A549 (cell line): ENCODE data around the gene TUSC2. TPM values are rescaled to one million over a fixed set of nuclear protein-coding genes. Genes with fewer than 3 reads are reported as not detected.

Source experiments
- ATAC-seq, 2 experiments: fragments of 200-7000 bp in 1 of 2; fragments of >200 bp in 1 of 2; cut with Nextera tagmentation in 1 of 2; cut with Tn5 transposase in 1 of 2; 3 replicates each; pipeline versions ENCODE4 v1.8.0 to v1.9.1; 2018 to 2020; ENCODE audit warnings: mild to moderate bottlenecking in 1 of 2, moderate library complexity in 1 of 2
- CTCF ChIA-PET: fragments of 300-600 bp; sonication (Branson Sonifier 250); formaldehyde crosslinking; extraction: SDS; loops from one replicate; lab custom pipeline; 2021; ENCODE audit warnings: antibody characterized with exemption, inconsistent platforms; lab: Yijun Ruan, JAX
- POLR2A ChIA-PET: fragments of 350-600 bp; formaldehyde crosslinking; extraction: SDS; loops from one replicate; lab custom pipeline; 2021; ENCODE audit warnings: antibody characterized with exemption, inconsistent platforms; lab: Yijun Ruan, JAX
- DNase-seq, 2 experiments: peaks; one replicate each; pipeline versions ENCODE4 v3.0.0 to v3.0.0-alpha.2; 2011 to 2016; ENCODE audit warnings: low read depth in 1 of 2, low spot score in 1 of 2
- FAIRE-seq: peaks from 2 replicates; lab custom pipeline; 2011; peaks lifted over from hg19 to GRCh38; lab: Jason Lieb, UNC
- H3K27ac ChIP-seq, 2 experiments: fragments of >200 bp; sonication (Bioruptor Twin); formaldehyde crosslinking; 3 replicates each; pipeline ENCODE4 v1.5.1; 2016 to 2017
- H3K4me1 ChIP-seq: fragments of >200 bp; sonication (Bioruptor Twin); formaldehyde crosslinking; 3 replicates; pipeline ENCODE4 v1.6.1; 2016
- H3K4me2 ChIP-seq: fragments of >200 bp; sonication (Bioruptor Twin); formaldehyde crosslinking; 3 replicates; pipeline ENCODE4 v1.6.1; 2016
- H3K4me3 ChIP-seq: fragments of >200 bp; sonication (Bioruptor Twin); formaldehyde crosslinking; 3 replicates; pipeline ENCODE4 v1.5.1; 2016
- H3K9me3 ChIP-seq: fragments of >200 bp; sonication (Bioruptor Twin); formaldehyde crosslinking; 3 replicates; pipeline ENCODE4 v1.6.1; 2016
- ATOH8 ChIP-seq: fragments of 250-450 bp; sonication (Bioruptor Pico); IDR thresholded peaks from 2 replicates; pipeline ENCODE4 v1.5.0; 2020; ENCODE audit warnings: low read depth, mild to moderate bottlenecking, moderate library complexity
- BHLHE40 ChIP-seq: IDR thresholded peaks from 2 replicates; pipeline ENCODE4 v1.6.1; 2012; ENCODE audit warnings: low read depth, low read length, inconsistent platforms
- CBX2 ChIP-seq: fragments of 200-600 bp; sonication (generic); IDR thresholded peaks from 2 replicates; pipeline ENCODE4 v1.6.1; 2016; ENCODE audit warnings: low read depth, mild to moderate bottlenecking, borderline replicate concordance
- CBX8 ChIP-seq: fragments of 200-600 bp; sonication (generic); IDR thresholded peaks from 2 replicates; pipeline ENCODE4 v1.6.1; 2016
- CEBPB ChIP-seq, 2 experiments: fragments of >200 bp in 1 of 2; sonication (Bioruptor Twin) in 1 of 2; formaldehyde crosslinking in 1 of 2; IDR thresholded peaks; 2 replicates each; pipeline ENCODE4 v1.6.1; 2012 to 2016
- CTCF ChIP-seq: fragments of >200 bp; sonication (Bioruptor Twin); formaldehyde crosslinking; IDR thresholded peaks from 3 replicates; pipeline ENCODE4 v1.5.1; 2016
- EHMT2 ChIP-seq: fragments of 200-600 bp; sonication (generic); IDR thresholded peaks from 2 replicates; pipeline ENCODE4 v1.6.1; 2016; ENCODE audit warnings: antibody characterized with exemption, low read depth, mild to moderate bottlenecking, moderate library complexity
- ELK1 ChIP-seq: fragments of 150-350 bp; IDR thresholded peaks from 2 replicates; pipeline ENCODE4 v1.6.1; 2014; ENCODE audit warnings: low read depth, mild to moderate bottlenecking, low read length
- ESRRA ChIP-seq: fragments of 150-350 bp; IDR thresholded peaks from 2 replicates; pipeline ENCODE4 v1.6.1; 2014; ENCODE audit warnings: mild to moderate bottlenecking, low read length, borderline replicate concordance
- FOSL2 ChIP-seq, 2 experiments: fragments of 450-650 bp in 1 of 2; fragments of >200 bp in 1 of 2; sonication (Bioruptor Twin) in 1 of 2; formaldehyde crosslinking; IDR thresholded peaks; 2 replicates each; pipeline versions ENCODE4 v1.5.0 to v1.6.1; 2016 to 2020; ENCODE audit warnings: mild to moderate bottlenecking in 1 of 2, moderate library complexity in 1 of 2
- FOXS1 ChIP-seq: fragments of 250-450 bp; sonication (Bioruptor Pico); IDR thresholded peaks from 2 replicates; pipeline ENCODE4 v1.5.0; 2020; ENCODE audit warnings: mild to moderate bottlenecking, moderate library complexity
- HEYL ChIP-seq: fragments of 250-450 bp; sonication (Bioruptor Pico); IDR thresholded peaks from 2 replicates; pipeline ENCODE4 v1.8.0; 2021; ENCODE audit warnings: mild to moderate bottlenecking, moderate library complexity
- HOXA7 ChIP-seq: fragments of 250-450 bp; sonication (Bioruptor Pico); IDR thresholded peaks from 2 replicates; pipeline ENCODE4 v1.5.0; 2020; ENCODE audit warnings: mild to moderate bottlenecking, moderate library complexity
- HOXB13 ChIP-seq: fragments of 250-450 bp; sonication (Bioruptor Pico); IDR thresholded peaks from 2 replicates; pipeline ENCODE4 v1.5.0; 2020; ENCODE audit warnings: low read depth, mild to moderate bottlenecking, moderate library complexity
- HOXB5 ChIP-seq: fragments of 250-450 bp; sonication (Bioruptor Pico); IDR thresholded peaks from 2 replicates; pipeline ENCODE4 v1.5.0; 2020; ENCODE audit warnings: mild to moderate bottlenecking, moderate library complexity
- MAZ ChIP-seq: fragments of 150-350 bp; IDR thresholded peaks from 2 replicates; pipeline ENCODE4 v1.6.1; 2014; ENCODE audit warnings: antibody characterized with exemption, low read depth, low read length, borderline replicate concordance
- NPAS2 ChIP-seq: fragments of 250-450 bp; sonication (Bioruptor Pico); IDR thresholded peaks from 2 replicates; pipeline ENCODE4 v1.8.0; 2022; ENCODE audit warnings: mild to moderate bottlenecking, moderate library complexity, borderline replicate concordance
- NR3C1 ChIP-seq: fragments of >200 bp; sonication (Bioruptor Twin); formaldehyde crosslinking; IDR thresholded peaks from 3 replicates; pipeline ENCODE4 v1.6.1; 2017
- RAD21 ChIP-seq, 2 experiments: fragments of >200 bp in 1 of 2; sonication (Bioruptor Twin) in 1 of 2; formaldehyde crosslinking in 1 of 2; IDR thresholded peaks in 1 of 2; conservative IDR thresholded peaks in 1 of 2; 2 replicates in 1 of 2; 3 replicates in 1 of 2; pipeline ENCODE4 v1.6.1; 2012 to 2018; ENCODE audit warnings: inconsistent platforms in 1 of 2
- RCOR1 ChIP-seq: fragments of 150-350 bp; IDR thresholded peaks from 2 replicates; pipeline ENCODE4 v1.6.1; 2014; ENCODE audit warnings: antibody characterized with exemption, low read length, low read depth
- REST ChIP-seq: fragments of 200-600 bp; sonication (generic); IDR thresholded peaks from 2 replicates; pipeline ENCODE4 v1.6.1; 2016; ENCODE audit warnings: antibody characterized with exemption, mild to moderate bottlenecking, moderate library complexity
- RNF2 ChIP-seq: fragments of 200-600 bp; sonication (generic); IDR thresholded peaks from 2 replicates; pipeline ENCODE4 v1.6.1; 2016; ENCODE audit warnings: low read depth, mild to moderate bottlenecking, antibody characterized with exemption, moderate library complexity, borderline replicate concordance
- SREBF2 ChIP-seq: fragments of 450-650 bp; IDR thresholded peaks from 2 replicates; pipeline ENCODE4 v1.6.1; 2014; ENCODE audit warnings: mild to moderate bottlenecking, moderate library complexity
- ZFP36 ChIP-seq: fragments of 450-650 bp; IDR thresholded peaks from 2 replicates; pipeline ENCODE4 v1.6.1; 2014; ENCODE audit warnings: borderline replicate concordance; ENCODE audit not compliant: partially characterized antibody
- WGBS: methylation state at CpG from one replicate; pipeline ENCODE4 v1.1.6; 2017; ENCODE audit errors: missing lambda C conversion rate; 5-methylcytosine and 5-hydroxymethylcytosine counted together
- polyA plus RNA-seq, 4 experiments: library from polyadenylated mRNA; depleted of rRNA in 3 of 4; stranded (reverse); fragments of >200 nt; fragmentation: RNase III in 1 of 4; extraction: RNeasy Plus Mini Kit Qiagen cat#74134 plus additional on column Dnase treatment in 1 of 4; gene quantifications; 2 replicates in 3 of 4; 3 replicates in 1 of 4; pipeline ENCODE4 v1.2.3, GENCODE V29; 2011 to 2017

TUSC2 gene
- polyA plus RNA-seq, 2 of the 4 experiments (the other 2 are of a cell fraction) = 18.2 to 23.5 TPM

- H3K4me1 ChIP-seq = peaks cover 41% of the 10 kb centered on the region
- TF ChIP-seq ELK1 (no peak), REST (no peak), SREBF2 (no peak), RCOR1 (no peak), BHLHE40 (no peak), ESRRA (no peak), CBX8 (no peak), NPAS2 (CRISPR knock-in tag) (no peak), HOXA7 (CRISPR knock-in tag) (no peak), RAD21 (conservative IDR thresholded peaks at IDR 0.05 in 1 of 2, IDR thresholded peaks at IDR 0.05 in 1 of 2) (no peak), EHMT2 (no peak), HEYL (CRISPR knock-in tag) (no peak), CEBPB (IDR thresholded peaks at IDR 0.05) (no peak)
- no peak for FAIRE-seq
- CTCF ChIA-PET = interaction anchor here (0.6 to 2.6 kb wide), 6 partner anchors 9 to 216 kb away, joined by 3 to 16 read pairs (median 4); no protein-coding TSS in a partner anchor
- WGBS = 84% methylated on average over 4 of the region's 5 CpGs
- H3K4me2 ChIP-seq = 0 out of 3 replicates have a peak overlapping the region, but pooled peaks have one; percentile 95
- no peak overlapping the region for H3K4me3 ChIP-seq
- H3K27ac ChIP-seq = no peak overlapping the region
- H3K9me3 ChIP-seq = no peaks in the 10 kb centered on the region
- ATAC-seq = no peak
- POLR2A ChIA-PET = no interaction called here
- DNase-seq = no peak
These were observed 28.0 kb upstream of the TUSC2 start for GRCh38 chr3:50355829-50356552.

- H3K4me1 ChIP-seq = peaks cover 43% of the 10 kb centered on the region
- no peak overlapping the region for H3K4me3 ChIP-seq
- CTCF ChIA-PET = interaction anchor here (0.8 to 1.7 kb wide), 3 partner anchors 16 to 197 kb away, joined by 3 to 4 read pairs (median 3); no protein-coding TSS in a partner anchor
- no peak for FAIRE-seq
- no peak for ATAC-seq
- no peak overlapping the region for H3K4me2 ChIP-seq
- POLR2A ChIA-PET = no interaction called here
- WGBS = 92% methylated on average over 3 of the region's 7 CpGs
- no peaks in the 10 kb centered on the region for H3K9me3 ChIP-seq
- DNase-seq = no peak
- H3K27ac ChIP-seq = no peak overlapping the region
- TF ChIP-seq RNF2 (no peak), CBX2 (no peak), NR3C1 (no peak), CTCF (no peak), MAZ (no peak), ZFP36 (no peak), HOXB5 (CRISPR knock-in tag) (no peak), HOXB13 (CRISPR knock-in tag) (no peak), FOSL2 (IDR thresholded peaks at IDR 0.05) (no peak), FOSL2 (CRISPR knock-in tag; IDR thresholded peaks at IDR 0.05) (no peak), ATOH8 (CRISPR knock-in tag) (no peak), FOXS1 (no peak), REST (no peak)
These were observed 26.8 kb upstream of the TUSC2 start for GRCh38 chr3:50354850-50355249.
